ENCODE data around the gene EHMT1. TPM values are rescaled to one million over a fixed set of nuclear protein-coding genes. Genes with fewer than 3 reads are reported as not detected.
A peak's percentile ranks its signal among the peaks of the same experiment; 100 is the strongest.

Gene EHMT1
- total and polyA plus RNA-seq, 2 donors (not counting 1 experiment from before 2014, with no cell fraction given) = 101 to 394 TPM

DNA sequence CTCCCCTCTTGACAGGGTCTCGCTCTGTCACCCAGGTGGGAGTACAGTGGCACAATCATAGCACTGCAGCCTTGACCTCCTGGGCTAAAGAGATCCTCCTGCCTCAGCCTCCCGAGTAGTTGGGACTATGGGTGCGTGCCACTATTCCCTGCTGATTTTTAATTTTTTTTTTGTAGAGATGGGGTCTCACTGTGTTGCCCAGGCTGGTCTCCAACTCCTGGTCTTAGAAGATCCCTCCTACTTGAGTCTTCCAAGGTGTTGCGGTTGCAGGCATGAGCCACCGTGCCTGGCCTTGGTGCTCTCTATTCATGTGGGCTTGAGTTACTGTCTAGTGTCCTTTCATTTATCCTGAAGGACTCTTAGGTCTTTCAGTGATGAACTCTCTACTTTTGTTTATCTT is 24.1 kb downstream of the EHMT1 start:
- no peaks in the 10 kb centered on the region for H3K27me3 ChIP-seq (replicated peaks in 1 of 4; ENCODE audit: control extremely low read depth in 1 of 4, control insufficient read depth in 3 of 4, insufficient read depth in 4 of 4, low read length in 3 of 4)
- ChIA-PET CTCF (no interaction called here), POLR2A (no interaction called here)
- H3K9me3 ChIP-seq (ENCODE audit: control extremely low read depth in 1 of 3, control insufficient read depth in 2 of 3, insufficient read depth in 1 of 3, low read length in 2 of 3) = no peaks in the 10 kb centered on the region
- 100% methylated on average over 2 of the region's 5 CpGs for WGBS (ENCODE audit: insufficient coverage)
- H3K4me1 ChIP-seq (ENCODE audit: control insufficient read depth in 2 of 2, insufficient read depth in 2 of 2, low read length in 2 of 2) = peaks cover 24 to 26% of the 10 kb centered on the region in 2 donors
- Mint-ChIP-seq H3K4me1 (peaks cover 47% of the 10 kb centered on the region), H3K4me3 (no peak overlapping the region), H3K27me3 (no peaks in the 10 kb centered on the region), H3K27ac (no peak overlapping the region), H3K9me3 (ENCODE audit: insufficient read depth) (no peaks in the 10 kb centered on the region)
- H3K9ac ChIP-seq (ENCODE audit: low read length) = no peak overlapping the region
- DNase-seq (no peak), ATAC-seq (ENCODE audit: low read depth) (no peak)
- peaks cover 98% of the 10 kb centered on the region for H3K79me2 ChIP-seq (ENCODE audit: control insufficient read depth, insufficient read depth, low read length)
- TF ChIP-seq CTCF (IDR thresholded peaks at IDR 0.05) = no peak
- no peak for TF ChIP-seq EZH2 (IDR thresholded peaks at IDR 0.05; ENCODE audit: borderline replicate concordance, insufficient read depth, low read depth, low read length, poor library complexity, severe bottlenecking)
- H2AFZ ChIP-seq (ENCODE audit: insufficient read depth, low read depth, low read length, poor library complexity, severe bottlenecking) = no peak overlapping the region
- H4K20me1 ChIP-seq (ENCODE audit: control insufficient read depth, insufficient read depth, low read length, poor library complexity, severe bottlenecking) = peaks cover 63% of the 10 kb centered on the region
- H3K36me3 ChIP-seq (replicated peaks in 1 of 2; ENCODE audit: control extremely low read depth in 1 of 2, control insufficient read depth in 1 of 2, extremely low read depth in 1 of 2, insufficient read depth in 2 of 2, low read length in 1 of 2) = peaks cover 0 to 22% of the 10 kb centered on the region in 2 experiments
- H3K4me2 ChIP-seq (replicated peaks; ENCODE audit: low read depth, low read length, poor library complexity, severe bottlenecking) = no peak overlapping the region
- intact Hi-C loops (cut with micrococcal nuclease) = no loop called here
- no peak overlapping the region for H3K27ac ChIP-seq (ENCODE audit: low read length in 2 of 2)
- H3K4me3 ChIP-seq (ENCODE audit: control extremely low read depth in 1 of 5, extremely low read depth in 1 of 5, insufficient read depth in 1 of 5, low read depth in 2 of 5, low read length in 4 of 5) = no peak overlapping the region

- Histone ChIP-seq H3K4me3 (ENCODE audit: control extremely low read depth in 1 of 5, extremely low read depth in 1 of 5, insufficient read depth in 1 of 5, low read depth in 2 of 5, low read length in 4 of 5) (no peak overlapping the region), H3K27me3 (replicated peaks in 1 of 4; ENCODE audit: control extremely low read depth in 1 of 4, control insufficient read depth in 3 of 4, insufficient read depth in 4 of 4, low read length in 3 of 4) (no peaks in the 10 kb centered on the region), H3K27ac (ENCODE audit: low read length in 2 of 2) (no peak overlapping the region), H3K4me1 (ENCODE audit: control insufficient read depth in 2 of 2, insufficient read depth in 2 of 2, low read length in 2 of 2) (peaks cover 20 to 21% of the 10 kb centered on the region in 2 donors), H3K9me3 (ENCODE audit: control extremely low read depth in 1 of 3, control insufficient read depth in 2 of 3, insufficient read depth in 1 of 3, low read length in 2 of 3) (no peaks in the 10 kb centered on the region), H4K20me1 (ENCODE audit: control insufficient read depth, insufficient read depth, low read length, poor library complexity, severe bottlenecking) (peaks cover 66% of the 10 kb centered on the region), H2AFZ (ENCODE audit: insufficient read depth, low read depth, low read length, poor library complexity, severe bottlenecking) (no peak overlapping the region), H3K79me2 (ENCODE audit: control insufficient read depth, insufficient read depth, low read length) (peaks cover 98% of the 10 kb centered on the region), H3K9ac (ENCODE audit: low read length) (no peak overlapping the region), H3K4me2 (replicated peaks; ENCODE audit: low read depth, low read length, poor library complexity, severe bottlenecking) (no peak overlapping the region), H3K36me3 (replicated peaks in 1 of 2; ENCODE audit: control extremely low read depth in 1 of 2, control insufficient read depth in 1 of 2, extremely low read depth in 1 of 2, insufficient read depth in 2 of 2, low read length in 1 of 2) (peaks cover 0 to 22% of the 10 kb centered on the region in 2 experiments)
- no peaks in the 10 kb centered on the region for H3K27me3 Mint-ChIP-seq
- CTCF ChIA-PET = no interaction called here
- WGBS (ENCODE audit: insufficient coverage) = 97% methylated on average over 10 of the region's 14 CpGs
- H3K27ac Mint-ChIP-seq = peak overlapping the region; percentile 15
- H3K9me3 Mint-ChIP-seq (ENCODE audit: insufficient read depth) = no peaks in the 10 kb centered on the region
- H3K4me3 Mint-ChIP-seq = no peak overlapping the region
- intact Hi-C loops (cut with micrococcal nuclease) = no loop called here
- DNase-seq (no peak), ATAC-seq (ENCODE audit: low read depth) (no peak)
- POLR2A ChIA-PET = no interaction called here
- peaks cover 51% of the 10 kb centered on the region for H3K4me1 Mint-ChIP-seq
- no peak for TF ChIP-seq EZH2 (IDR thresholded peaks at IDR 0.05; ENCODE audit: borderline replicate concordance, insufficient read depth, low read depth, low read length, poor library complexity, severe bottlenecking)
Observed at GRCh38 chr9:137643921-137644320, 25.1 kb downstream of the EHMT1 start.
